OCI-LY1 (cell line): ENCODE measurements around the gene PASK.

Experiments
- EZH2 ChIP-seq: fragments of 200-600 bp; sonication (generic), shearing (Covaris generic); IDR thresholded peaks from 2 replicates; pipeline ENCODE4 v1.8.0; 2017; ENCODE audit warnings: borderline replicate concordance, mixed run types, mild to moderate bottlenecking, antibody characterized with exemption, low read length, moderate library complexity, mixed read lengths
- TF ChIP-seq, protein P1 (sequence below): fragments of 200-600 bp; sonication (generic), shearing (Covaris generic); IDR thresholded peaks from 2 replicates; pipeline ENCODE4 v1.5.1; 2017; ENCODE audit warnings: mild to moderate bottlenecking, antibody characterized with exemption, low read length, moderate library complexity, mixed read lengths

DNA sequence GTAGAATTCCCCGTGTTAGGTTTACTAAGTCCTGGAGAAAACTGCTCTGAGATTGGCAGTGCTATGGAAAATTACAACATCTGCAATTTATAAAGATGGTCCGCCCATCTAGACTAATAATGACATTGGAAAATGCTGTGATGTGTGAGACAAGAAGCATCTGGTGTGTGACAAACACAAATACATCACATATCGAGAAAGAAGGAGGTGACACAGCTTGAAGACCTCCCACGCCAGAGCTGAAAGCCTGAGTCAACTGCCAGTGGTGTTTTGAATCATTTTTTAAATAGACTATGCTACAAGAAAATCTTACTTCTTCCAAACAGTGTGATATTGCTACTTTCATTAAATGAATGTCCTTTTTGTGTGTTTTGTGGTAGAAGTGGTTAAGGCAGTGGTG is 30.6 kb upstream of the PASK start:
- TF ChIP-seq, protein P1, sequence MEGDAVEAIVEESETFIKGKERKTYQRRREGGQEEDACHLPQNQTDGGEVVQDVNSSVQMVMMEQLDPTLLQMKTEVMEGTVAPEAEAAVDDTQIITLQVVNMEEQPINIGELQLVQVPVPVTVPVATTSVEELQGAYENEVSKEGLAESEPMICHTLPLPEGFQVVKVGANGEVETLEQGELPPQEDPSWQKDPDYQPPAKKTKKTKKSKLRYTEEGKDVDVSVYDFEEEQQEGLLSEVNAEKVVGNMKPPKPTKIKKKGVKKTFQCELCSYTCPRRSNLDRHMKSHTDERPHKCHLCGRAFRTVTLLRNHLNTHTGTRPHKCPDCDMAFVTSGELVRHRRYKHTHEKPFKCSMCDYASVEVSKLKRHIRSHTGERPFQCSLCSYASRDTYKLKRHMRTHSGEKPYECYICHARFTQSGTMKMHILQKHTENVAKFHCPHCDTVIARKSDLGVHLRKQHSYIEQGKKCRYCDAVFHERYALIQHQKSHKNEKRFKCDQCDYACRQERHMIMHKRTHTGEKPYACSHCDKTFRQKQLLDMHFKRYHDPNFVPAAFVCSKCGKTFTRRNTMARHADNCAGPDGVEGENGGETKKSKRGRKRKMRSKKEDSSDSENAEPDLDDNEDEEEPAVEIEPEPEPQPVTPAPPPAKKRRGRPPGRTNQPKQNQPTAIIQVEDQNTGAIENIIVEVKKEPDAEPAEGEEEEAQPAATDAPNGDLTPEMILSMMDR = no peak
- no peak for TF ChIP-seq EZH2
